Measurements from ENCODE around the gene CFAP410. TPM values are rescaled to one million over a fixed set of nuclear protein-coding genes. Genes with fewer than 3 reads are reported as not detected.

The CFAP410 gene
- total and polyA plus RNA-seq, 2 donors (not counting 3 experiments of a cell fraction or from before 2014, with no cell fraction given) = 7.2 to 12.2 TPM

DNA sequence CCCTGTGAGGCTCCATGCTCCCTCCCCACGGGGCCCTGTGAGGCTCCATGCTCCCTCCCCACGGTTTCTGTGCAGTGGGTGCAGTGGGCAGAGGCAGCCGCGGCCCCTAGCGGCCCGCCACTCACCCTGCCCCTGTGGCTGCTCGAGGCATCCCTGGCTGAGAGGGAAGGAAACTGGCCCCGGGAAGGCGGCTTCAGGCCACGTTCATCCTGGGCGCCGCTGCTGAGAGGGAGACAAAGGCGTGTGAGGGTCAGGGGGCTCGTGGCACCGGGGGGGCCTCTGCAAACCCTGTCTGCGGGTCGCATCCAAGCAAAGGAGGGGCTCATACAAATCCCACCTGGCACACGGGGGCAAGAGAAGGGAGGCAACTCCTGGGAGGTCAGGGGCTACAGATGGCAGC, 8.5 kb downstream of the CFAP410 start:
- no peak overlapping the region for H3K4me2 ChIP-seq (ENCODE audit: insufficient read depth, low read length)
- ChIA-PET POLR2A (no interaction called here), CTCF (interaction anchor here (1.5 kb wide), 1 partner anchor 33 kb away, joined by 4 read pairs; no protein-coding TSS in a partner anchor)
- no peaks in the 10 kb centered on the region for H3K27me3 ChIP-seq (ENCODE audit: control insufficient read depth in 2 of 2, insufficient read depth in 2 of 2, low read length in 2 of 2)
- H3K36me3 ChIP-seq (ENCODE audit: control insufficient read depth in 2 of 2, extremely low read depth in 1 of 2, insufficient read depth in 2 of 2, low read length in 2 of 2) = peaks cover 0 to 8% of the 10 kb centered on the region in 2 experiments
- no peak overlapping the region for H2AFZ ChIP-seq (ENCODE audit: low read depth, low read length)
- intact Hi-C loops (cut with micrococcal nuclease) (no loop called here), dilution Hi-C loops (cut with MboI; ENCODE audit: extremely low pct_ligation_motif_present, low sequenced_read_pairs) (no loop called here)
- H3K27ac ChIP-seq (ENCODE audit: insufficient read depth, low read depth, low read length) = no peak overlapping the region
- no peaks in the 10 kb centered on the region for H4K20me1 ChIP-seq (replicated peaks; ENCODE audit: control insufficient read depth, extremely low read depth, insufficient read depth, low read length)
- no peaks in the 10 kb centered on the region for H3K4me1 ChIP-seq (ENCODE audit: control insufficient read depth, extremely low read depth, insufficient read depth, low read length)
- H3K9ac ChIP-seq (replicated peaks; ENCODE audit: extremely low read depth, insufficient read depth, low read length) = no peak overlapping the region
- H3K9me3 ChIP-seq (replicated peaks; ENCODE audit: control insufficient read depth, insufficient read depth, low read length) = no peaks in the 10 kb centered on the region
- TF ChIP-seq, protein P1, sequence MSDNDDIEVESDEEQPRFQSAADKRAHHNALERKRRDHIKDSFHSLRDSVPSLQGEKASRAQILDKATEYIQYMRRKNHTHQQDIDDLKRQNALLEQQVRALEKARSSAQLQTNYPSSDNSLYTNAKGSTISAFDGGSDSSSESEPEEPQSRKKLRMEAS (IDR thresholded peaks at IDR 0.05; ENCODE audit: insufficient read depth, insufficient read length) = no peak
- TF ChIP-seq EZH2 (IDR thresholded peaks at IDR 0.05; ENCODE audit: borderline replicate concordance, low read depth, low read length, severe bottlenecking) (no peak), POLR2AphosphoS5 (IDR thresholded peaks at IDR 0.05; ENCODE audit: insufficient read depth, low read depth, low read length) (no peak), POLR2A (IDR thresholded peaks at IDR 0.05; ENCODE audit: low read depth, low read length) (no peak), GATA2 (IDR thresholded peaks at IDR 0.05; ENCODE audit: insufficient read depth, insufficient read length, low read depth, low read length) (no peak), MYC (IDR thresholded peaks at IDR 0.05; ENCODE audit: low read depth, low read length) (no peak), JUN (IDR thresholded peaks at IDR 0.05; ENCODE audit: borderline replicate concordance, insufficient read depth, insufficient read length, low read depth) (no peak), CTCF (IDR thresholded peaks at IDR 0.05; ENCODE audit: extremely low read depth in 1 of 2, insufficient read depth in 1 of 2, low read depth in 1 of 2, low read length in 2 of 2) (no peak), FOS (IDR thresholded peaks at IDR 0.05; ENCODE audit: borderline replicate concordance, insufficient read depth, low read length) (no peak)
- no peak overlapping the region for H3K4me3 ChIP-seq (replicated peaks in 1 of 3; ENCODE audit: insufficient read depth in 1 of 3, low read depth in 1 of 3, low read length in 3 of 3)
- FAIRE-seq = no peak
- BruUV-seq (replicated peaks) = no TSS peak
- no peaks in the 10 kb centered on the region for H3K79me2 ChIP-seq (ENCODE audit: control insufficient read depth, insufficient read depth, low read length)
- no peaks in the 10 kb centered on the region for H3K9me1 ChIP-seq (replicated peaks; ENCODE audit: control insufficient read depth, extremely low read depth, insufficient read depth, low read length)
- no peak for DNase-seq (ENCODE audit: low read depth, low spot score)

Measured in endothelial cell of umbilical vein (primary cell).